IPS DF 4.7 (cell line): ENCODE data around the gene XPOT.

Experiments used
- DNase-seq: peaks from one replicate; pipeline ENCODE4 v3.0.0-alpha.2; 2013; ENCODE audit warnings: low spot score; ENCODE audit errors: extremely low read depth

XPOT gene

DNA sequence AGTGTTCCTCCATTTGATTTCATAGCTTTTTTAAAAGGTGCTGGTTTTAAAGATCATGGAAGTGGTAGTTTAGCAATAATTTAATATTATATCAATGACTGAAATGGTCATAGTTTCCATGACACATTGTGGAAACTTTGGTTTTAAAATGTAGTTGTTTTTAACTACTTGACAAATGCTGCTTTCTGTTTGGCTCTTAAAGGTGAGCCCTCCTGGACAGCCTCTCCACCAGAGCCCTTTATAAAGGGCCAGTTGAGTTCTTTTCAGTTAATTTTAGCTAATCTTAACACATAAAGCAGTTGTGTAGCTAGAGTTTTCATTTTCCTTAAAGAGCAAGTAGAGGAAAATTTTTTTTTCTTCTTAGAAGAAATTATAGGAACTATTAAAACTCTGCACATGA is 14.0 kb downstream of the XPOT start:
- DNase-seq, result no peak

DNA sequence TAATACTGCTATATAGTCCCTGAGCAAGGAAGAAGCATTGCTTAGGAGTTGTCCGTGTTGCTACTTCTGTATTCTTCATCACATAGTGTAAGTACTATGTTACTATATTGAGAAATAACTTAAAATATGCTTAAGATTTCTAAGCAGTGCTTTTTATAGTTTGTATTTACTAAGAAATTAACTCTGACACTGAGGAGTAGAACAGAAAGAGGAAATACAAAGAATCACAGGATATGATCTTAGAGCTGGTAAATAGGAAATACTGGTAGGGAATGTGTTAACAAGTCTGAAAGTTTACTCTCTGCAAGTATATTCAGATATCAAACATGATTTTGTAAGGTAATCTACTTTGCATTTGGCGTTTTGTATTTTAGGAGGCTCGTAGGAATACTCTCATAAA is 15.5 kb downstream of the XPOT start:
- DNase-seq, result no peak

DNA sequence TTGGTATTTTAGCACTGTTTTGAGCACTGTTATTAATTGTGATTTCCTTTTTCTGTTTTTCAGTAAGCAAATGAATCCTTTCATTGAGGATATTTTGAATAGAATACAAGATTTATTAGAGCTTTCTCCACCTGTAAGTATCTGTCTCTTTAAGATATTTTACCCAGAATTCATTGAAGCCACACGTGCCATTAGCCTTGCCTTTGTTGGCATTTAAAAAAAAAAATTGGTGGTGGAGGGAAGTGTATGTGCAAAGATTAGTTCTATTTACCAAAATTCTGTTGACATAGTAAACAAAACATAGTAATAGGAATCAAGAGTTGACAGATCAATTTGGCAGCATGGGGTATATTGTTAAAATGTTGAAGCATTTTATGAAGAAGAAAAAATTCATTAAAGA is 23.8 kb downstream of the XPOT start:
- DNase-seq, result no peak

DNA sequence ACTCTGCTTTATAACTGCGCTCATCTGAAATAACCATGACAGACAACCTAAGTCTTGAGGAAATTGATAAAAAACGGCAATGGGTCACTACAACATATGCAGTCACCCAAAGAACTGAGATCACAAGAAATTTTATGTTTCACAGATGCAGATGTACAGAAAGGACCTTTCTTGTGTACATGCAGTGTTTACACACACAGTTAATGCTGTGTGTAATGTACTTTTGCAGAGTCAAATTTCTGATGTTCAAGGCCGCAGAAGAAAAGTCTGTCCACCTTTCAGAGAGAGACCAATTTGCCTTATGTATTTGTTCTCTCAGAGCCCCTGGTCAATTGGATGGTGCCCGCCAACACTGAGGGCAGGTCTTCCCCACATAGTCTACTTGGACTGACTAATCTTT is 24.8 kb downstream of the XPOT start:
- DNase-seq, result no peak

DNA sequence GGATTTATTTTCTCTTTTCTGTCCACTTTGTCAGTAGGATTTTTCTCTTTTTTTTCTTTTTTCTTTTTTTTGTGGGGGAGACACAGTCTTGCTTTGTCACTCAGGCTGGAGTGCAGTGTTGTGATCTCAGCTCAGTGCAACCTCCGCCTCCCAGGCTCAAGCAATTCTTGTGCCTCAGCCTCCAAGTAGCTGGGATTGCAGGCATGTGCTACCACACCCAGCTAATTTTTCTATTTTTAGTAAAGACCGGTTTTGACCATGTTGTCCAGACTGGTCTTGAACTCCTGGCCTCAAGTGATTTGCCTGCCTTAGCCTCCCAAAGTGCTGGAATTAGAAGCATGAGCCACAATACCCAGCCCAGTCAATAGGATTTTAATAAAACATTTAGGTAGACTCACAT is 26.7 kb downstream of the XPOT start:
- DNase-seq, result no peak

DNA sequence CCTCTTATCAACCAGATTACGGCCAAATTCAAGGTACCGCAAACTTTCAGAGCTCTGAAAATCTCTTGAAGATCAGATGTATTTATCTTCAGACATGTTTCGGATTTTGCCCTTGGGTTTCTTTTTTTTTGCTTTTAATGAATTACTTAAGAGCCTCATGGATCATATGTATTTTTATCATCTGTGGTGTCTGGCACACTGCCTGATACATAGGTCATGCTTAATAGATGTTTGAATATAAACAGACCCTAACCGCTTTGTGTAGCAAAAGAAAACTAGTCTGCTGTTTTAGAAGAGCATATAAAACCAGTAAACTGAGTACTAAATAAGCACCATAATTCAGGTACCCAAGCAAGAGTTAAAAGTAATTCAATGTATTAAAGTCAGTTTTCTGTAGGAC is 27.6 kb downstream of the XPOT start:
- no peak for DNase-seq

DNA sequence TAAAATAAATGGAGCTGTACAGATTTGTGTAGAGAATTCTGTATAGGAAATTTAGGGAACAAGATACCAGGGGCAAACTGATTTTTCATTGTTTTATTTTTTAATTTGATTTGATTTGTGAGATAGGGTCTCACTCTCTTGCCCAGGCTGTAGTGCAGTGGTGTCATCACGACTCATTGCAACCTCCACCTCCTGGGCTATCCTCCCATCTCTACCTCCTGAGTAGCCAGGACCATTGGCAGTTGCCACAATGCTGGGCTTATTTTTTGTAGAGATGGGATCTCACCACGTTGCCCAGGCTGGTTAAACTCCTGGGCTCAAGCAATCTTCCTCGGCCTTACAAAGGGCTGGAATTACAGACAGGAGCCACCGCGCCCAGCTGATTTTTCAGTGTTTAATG is 29.7 kb downstream of the XPOT start:
- no peak for DNase-seq

DNA sequence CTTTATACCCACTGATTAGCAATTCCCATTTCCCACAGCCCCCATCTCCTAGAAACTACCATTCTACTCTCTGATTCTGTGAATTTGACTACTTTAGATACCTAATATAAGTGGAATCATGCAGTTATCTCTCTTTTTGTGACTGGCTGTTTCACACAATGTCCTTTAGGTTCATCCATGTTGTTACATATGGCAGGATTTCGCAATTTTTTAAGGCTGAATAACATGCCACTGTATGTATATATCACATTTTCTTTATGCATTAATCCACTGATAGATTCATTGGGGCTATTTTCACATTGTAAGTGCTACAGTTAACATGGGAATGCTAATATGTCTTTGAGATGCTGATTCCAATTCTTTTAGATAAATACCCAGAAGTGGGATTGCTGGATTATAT is 35.9 kb downstream of the XPOT start:
- DNase-seq, result no peak

DNA sequence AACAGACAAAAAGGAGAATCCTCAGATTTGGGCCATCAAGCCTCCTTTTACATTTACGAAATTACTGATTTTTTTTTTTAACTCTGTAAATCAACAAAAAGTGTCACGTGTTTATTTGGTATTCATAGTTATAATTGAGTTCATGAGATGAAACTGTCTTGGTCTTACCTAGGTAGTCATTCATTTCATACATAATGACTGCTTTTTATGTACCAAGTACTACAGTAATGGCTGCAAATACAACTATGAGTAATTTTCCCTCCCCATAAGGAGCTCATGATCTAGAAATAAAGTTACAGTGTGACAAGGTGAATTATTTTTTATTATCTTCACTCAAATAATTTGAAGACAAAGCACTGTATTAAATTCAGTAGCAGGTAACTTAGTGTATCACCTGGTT is 41.3 kb downstream of the XPOT start:
- no peak for DNase-seq

DNA sequence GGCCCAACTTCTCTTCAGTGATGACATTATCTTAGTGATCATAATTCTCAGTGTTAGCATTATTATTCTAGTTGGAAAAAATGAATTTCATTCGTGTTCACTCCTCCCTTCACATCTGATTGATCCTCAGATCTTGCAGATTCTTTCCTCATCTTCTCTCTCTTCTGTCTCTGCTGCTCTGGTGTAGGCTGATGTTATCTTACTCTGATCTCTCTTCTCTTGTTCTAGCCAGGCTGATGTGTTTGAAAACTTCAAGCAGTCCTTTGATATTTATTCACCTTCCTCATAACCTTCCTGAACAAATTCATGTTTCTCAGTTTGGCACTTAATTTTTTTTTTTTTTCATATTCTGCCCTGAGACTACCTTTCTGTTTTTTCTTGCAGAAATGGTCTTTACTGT is 42.1 kb downstream of the XPOT start:
- DNase-seq, result no peak

DNA sequence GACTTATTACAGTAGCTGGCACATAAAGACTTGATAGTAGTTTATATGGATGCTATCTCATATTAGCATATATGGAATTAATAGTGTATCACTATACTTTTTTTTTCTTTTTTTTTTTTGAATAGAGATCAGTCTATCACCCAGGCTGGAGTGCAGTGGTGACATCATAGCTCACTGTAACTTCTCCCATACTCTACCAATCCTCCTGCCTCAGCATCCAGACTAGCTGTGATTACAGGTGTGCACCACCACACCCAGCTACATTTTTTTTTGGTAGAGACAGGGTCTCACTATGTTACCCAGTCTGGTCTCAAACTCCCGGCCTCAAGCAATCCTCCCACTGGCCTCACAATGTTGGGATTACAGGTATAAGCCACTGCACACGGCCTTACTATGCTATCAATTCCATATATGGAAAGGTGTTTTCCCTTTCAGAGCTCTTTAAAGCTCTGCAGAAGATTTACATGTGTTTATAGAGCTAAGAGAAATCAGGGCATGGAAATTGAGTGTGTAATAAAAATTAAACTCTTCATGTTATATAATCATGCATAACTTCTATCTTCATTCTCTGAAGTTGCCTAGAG is 46.0 kb downstream of the XPOT start:
- DNase-seq, result no peak

DNA sequence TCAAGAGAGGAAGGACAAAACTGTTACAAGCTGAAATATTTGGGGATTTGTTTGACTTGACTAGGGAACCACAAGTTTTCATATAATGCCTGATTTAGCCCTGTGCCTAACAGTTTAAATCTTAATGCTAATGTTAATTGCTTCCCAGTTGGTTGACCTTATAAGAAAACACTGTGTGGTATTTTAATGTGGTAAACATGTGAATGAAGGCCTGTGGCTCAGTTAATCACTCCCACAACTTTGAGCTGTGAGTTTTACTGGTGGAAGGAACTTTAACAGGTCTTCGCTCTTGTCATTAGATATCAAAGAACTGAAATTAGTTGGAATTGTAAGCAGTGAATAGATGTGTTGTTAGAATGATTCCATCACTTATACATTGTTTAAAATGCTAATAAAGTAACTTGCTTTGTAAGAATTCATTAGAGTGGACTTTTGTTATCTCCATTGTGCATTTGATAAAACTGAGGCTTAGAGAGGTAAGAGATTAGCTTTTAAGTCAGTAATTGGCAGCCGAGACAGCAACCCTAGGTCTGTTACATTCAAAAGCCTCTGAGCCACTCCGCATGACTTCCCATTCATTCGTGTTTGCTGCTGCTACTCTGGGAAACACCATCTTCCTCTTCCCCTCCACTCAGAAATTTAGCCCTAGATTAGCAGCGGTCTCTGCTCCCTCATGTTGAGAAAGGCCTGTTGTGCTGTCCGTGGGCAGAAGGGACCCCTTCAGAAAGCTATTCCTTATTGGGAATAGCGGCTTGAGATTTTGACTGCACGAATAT is 46.7 kb downstream of the XPOT start:
- no peak for DNase-seq

DNA sequence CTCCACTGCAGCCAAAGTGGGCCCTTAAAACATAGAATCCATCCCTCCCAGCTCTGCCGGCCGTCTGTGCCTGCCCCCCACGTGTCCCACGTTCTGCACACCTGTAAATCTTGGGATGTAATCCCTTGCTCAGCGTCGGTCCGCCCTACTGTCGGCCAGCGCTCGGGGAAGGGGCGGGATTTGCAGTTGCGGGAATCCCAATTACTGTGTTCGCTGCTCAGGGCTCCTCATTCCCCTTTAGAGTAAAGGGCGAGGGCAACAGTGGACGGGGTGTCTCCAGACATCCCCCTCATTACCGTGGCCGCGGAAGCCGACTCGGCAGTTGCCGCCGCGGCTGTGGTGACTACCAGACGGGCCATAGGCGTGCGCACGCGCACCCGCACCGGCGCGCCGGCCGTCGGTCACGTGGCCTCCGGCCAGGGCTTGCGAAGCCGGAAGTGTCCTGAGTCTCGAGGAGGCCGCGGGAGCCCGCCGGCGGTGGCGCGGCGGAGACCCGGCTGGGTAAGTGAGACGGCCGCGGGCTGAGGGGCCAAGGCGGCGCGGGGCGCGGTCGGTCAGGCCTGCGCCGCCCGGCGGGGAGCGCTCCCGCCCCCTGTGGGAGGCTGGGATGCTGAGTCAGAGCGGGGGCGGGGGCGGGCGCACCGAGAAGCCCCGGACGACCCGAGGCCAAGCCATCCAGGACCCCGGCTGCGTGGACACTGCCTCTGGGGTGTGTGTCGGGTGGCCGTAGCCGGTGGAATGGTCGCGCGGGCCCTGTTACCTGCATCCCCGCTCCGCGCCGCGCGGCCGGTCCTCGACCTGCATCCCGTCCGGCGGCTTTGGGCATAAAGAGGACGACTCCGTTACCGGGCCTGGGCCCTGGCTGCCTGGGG is 47.7 kb downstream of the XPOT start, which contains the start of gene TBK1:
Gene TBK1 (plus strand): TSS at position 434 of the 872 bp plus-strand sequence. CDS start 3,751 bp downstream, outside the sequence.
- DNase-seq, result no peak

DNA sequence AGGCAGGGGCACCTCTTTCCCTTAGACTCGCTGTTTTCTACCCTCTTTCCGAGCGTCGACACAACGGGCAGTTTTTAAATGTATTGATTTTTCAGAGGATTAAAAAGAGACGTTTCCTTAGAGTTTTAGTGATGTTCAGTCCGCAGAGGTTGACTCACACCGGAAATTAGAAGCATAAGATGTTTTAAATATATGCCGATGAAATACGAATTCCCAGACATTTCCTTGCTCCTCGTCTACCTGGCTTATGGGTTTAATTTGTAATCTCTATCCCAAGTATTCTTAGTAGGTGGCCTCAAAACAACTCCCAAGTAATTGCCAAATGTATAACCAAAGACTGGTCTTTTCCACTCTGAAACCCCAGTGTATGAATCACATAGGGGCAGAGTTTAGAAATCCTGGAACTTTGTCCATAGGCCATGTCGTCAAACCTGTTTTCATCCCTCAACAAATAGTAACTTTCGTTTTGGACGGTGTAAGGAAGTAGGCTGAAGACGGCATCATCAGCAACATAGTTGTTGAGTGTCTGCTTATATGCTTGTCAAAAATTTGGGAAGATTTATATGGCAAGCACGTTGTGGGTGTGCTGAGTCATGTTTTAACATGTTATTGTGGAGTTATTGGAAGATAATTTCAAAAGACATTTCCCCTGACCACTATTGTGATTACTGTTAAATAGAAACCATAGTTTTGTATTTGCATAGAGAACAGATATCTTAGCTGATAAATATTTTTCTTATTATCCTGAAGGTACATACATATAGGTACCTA is 48.6 kb downstream of the XPOT start:
- DNase-seq, result no peak

DNA sequence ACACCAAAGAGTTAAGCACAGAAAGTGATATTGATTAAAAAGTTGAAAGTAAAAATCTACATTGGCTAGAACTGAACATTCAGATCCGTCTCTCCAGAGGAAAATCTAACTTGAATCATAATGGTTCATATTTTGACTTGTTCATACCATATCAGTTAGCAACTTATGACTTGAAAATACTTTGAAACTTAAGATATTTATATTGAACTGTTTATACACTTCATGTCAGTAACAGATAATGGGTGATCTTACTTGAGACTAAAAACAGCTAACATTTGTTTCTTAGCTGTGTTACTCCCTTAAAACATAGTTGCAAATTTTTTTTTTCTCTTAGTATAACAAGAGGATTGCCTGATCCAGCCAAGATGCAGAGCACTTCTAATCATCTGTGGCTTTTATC is 51.3 kb downstream of the XPOT start:
- no peak for DNase-seq

DNA sequence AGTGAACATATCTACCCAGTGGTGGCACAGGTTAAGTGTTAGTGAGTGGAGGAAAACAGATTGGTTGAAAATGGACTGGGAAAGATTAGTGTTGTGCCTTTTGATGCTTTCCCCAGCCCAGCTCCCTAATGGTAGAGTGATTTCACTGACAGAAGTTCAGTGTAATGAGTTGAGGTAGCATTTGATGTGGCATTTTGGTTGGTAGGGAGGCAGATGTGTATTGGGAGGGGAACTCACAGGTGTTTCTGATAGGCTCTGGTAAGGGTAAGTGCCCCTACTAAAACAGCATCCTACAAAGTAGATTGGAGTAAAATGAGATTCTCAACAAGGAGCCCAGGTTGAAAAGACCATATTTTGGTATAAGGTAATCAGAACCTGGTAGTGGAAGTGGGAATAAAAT is 51.9 kb downstream of the XPOT start:
- no peak for DNase-seq

DNA sequence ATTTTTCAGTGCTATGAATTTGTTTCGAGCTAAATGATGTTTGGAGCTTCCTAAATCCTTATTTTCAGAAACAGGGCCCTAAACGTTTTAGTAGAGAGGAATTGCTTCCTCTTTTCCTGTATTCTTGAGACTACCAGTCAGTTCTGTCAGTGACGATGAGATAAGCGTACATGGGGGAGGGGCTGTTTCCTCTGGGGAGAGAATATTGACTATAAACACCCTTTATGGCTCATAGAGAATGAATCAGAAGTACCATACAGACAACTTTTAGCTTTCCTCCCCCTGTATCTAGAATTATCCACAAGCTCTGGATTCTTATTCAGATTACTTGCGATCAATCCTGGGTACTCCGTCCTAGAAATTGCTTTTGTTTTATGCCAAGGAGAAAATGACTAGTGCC is 52.8 kb downstream of the XPOT start:
- no peak for DNase-seq

DNA sequence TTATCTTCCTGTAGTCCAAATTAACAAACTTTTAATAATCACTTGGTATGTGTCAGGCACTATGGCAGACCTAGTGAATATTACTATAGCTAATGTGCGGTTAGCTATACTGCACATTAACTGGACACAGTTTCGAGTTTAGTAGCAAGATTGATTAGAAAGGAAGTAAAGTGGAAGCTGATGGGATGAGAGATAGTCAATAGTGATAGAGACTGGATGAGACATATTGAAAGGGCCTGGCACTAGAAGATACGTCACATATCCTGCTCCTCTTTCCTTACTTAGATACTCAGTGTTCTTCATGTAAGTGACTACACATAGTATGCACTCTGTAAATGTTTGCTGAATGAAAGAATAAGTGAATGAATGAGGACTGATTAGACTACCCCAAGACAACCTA is 53.3 kb downstream of the XPOT start:
- no peak for DNase-seq

DNA sequence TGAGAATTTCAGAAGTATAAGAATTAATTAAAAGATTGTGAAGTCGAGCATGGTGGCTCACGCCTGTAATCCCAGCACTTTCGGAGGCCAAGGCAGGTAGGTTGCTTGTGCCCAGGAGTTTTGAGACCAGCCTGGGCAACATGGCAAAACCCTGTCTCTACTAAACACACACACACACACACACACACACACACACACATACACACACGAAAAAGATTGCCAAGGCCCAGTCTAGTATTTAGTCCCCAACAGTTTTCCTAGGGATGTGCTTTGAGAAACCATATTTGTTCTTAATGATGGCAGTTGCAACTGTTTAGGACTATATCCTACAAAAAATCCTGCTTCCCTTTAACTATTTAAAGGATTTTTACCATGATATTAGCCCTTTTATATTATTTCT is 53.7 kb downstream of the XPOT start:
- no peak for DNase-seq

DNA sequence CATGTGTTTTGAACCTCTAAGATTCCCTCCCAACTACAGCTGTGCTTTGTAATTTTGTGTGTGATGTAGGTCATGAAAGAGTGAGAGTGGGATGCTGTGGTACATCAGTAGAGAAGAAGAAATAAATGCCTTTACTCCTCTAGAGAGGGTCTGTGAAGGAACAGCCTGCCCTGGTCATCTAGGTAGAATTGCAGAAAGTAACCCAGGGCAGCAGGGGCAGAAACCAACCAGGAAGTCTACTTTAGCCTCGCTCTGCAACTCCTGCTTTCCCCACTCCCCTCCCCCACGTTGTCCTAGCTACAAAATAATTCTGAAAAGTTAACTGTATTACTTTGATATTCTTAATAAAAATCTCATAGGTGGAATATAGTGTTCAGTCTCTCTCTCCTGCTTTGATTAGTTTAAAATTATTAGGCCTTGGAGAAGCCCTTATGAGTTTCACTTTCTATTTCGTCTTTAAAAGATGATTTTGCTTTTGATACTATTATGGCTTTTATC is 55.3 kb downstream of the XPOT start:
- DNase-seq, result no peak

DNA sequence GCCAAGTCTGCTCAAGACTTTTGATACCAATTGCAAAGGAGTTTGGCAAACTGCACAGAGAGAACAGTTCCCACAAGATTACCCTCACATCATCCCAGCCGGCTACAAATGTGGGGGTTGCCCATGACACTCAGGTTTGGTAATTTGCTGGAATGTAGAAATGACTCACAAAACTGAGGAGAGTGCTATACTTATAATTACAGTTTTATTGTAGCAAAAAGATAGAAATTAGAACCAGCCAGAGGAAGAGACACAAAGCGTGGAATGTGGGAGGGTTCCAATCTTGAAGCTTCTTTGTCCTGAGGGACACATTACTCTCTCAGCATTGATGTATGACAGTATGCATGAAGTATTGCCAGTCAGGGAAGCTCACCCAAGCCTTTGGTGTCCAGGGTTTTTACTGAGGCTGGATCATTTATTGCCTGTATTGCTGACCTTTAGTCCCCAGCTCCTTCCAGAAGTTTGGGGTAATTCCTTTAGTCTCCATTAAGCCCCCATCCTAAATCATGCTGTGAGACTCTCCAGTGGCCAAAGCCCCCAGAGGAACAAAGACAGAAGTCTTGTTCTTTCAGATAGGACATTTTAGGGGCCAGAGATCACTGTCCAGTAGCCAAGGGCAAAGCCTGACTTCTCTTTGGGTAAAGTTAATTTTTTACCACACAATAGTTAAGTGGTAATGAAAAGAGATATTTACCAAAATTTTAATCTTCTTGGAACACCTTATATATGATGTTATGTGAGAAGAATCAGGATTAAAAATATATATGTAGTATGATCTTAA is 57.6 kb downstream of the XPOT start:
- DNase-seq, result no peak
